ENCODE measurements around the gene ADAM12.
A peak's percentile ranks its signal among the peaks of the same experiment; 100 is the strongest.
"Not testable (repeated sequence)": the region's sequence is repeated elsewhere in the genome, so short reads cannot be mapped to it uniquely, and the experiment has no call there.

ADAM12 gene

GRCh38 chr10:126066456-126066855, 321.8 kb downstream of the ADAM12 start:
- no peak for DNase-seq

- DNase-seq: no peak
Observed at GRCh38 chr10:126065751-126066377, 322.4 kb downstream of the ADAM12 start.

GRCh38 chr10:126064512-126064911, 323.8 kb downstream of the ADAM12 start:
- no peak for DNase-seq

- no peak for DNase-seq
Observed at GRCh38 chr10:126063353-126063791, 324.9 kb downstream of the ADAM12 start.

GRCh38 chr10:126062131-126063032, 325.9 kb downstream of the ADAM12 start:
- peak; percentile 44 for DNase-seq

- no peak for DNase-seq
Observed at GRCh38 chr10:126061526-126061925, 326.8 kb downstream of the ADAM12 start.

GRCh38 chr10:126060261-126060931, 327.9 kb downstream of the ADAM12 start:
- DNase-seq: no peak

GRCh38 chr10:126059076-126059826, 329.0 kb downstream of the ADAM12 start:
- DNase-seq: no peak

- DNase-seq: no peak
Observed at GRCh38 chr10:126058507-126058906, 329.8 kb downstream of the ADAM12 start.

- no peak for DNase-seq
Observed at GRCh38 chr10:126058104-126058503, 330.2 kb downstream of the ADAM12 start.

GRCh38 chr10:126057494-126057893, 330.8 kb downstream of the ADAM12 start:
- DNase-seq: no peak

- DNase-seq: no peak
Observed at GRCh38 chr10:126054191-126054590, 334.1 kb downstream of the ADAM12 start.

- DNase-seq: no peak
Observed at GRCh38 chr10:126052171-126052570, 336.1 kb downstream of the ADAM12 start.

- DNase-seq: peak; percentile 49
Observed at GRCh38 chr10:126049759-126050700, 338.2 kb downstream of the ADAM12 start.

- not testable (repeated sequence) for DNase-seq
Observed at GRCh38 chr10:126047749-126048148, 340.5 kb downstream of the ADAM12 start.

- DNase-seq: no peak
Observed at GRCh38 chr10:126046831-126047230, 341.4 kb downstream of the ADAM12 start.

GRCh38 chr10:126045861-126046260, 342.4 kb downstream of the ADAM12 start:
- no peak for DNase-seq

- no peak for DNase-seq
Observed at GRCh38 chr10:126043389-126043788, 344.9 kb downstream of the ADAM12 start.

- DNase-seq: no peak
Observed at GRCh38 chr10:126042906-126043305, 345.4 kb downstream of the ADAM12 start.

GRCh38 chr10:126042354-126042753, 345.9 kb downstream of the ADAM12 start:
- DNase-seq: no peak

- peak; percentile 96 for DNase-seq
Observed at GRCh38 chr10:126041804-126042231, 346.5 kb downstream of the ADAM12 start.

GRCh38 chr10:126041117-126041516, 347.2 kb downstream of the ADAM12 start:
- no peak for DNase-seq
